Stimulated activated CD4-positive, alpha-beta T cell treated with anti-CD3 and anti-CD28 coated beads, Interleukin-1b, Interleukin-23, amount 100 ng/mL, for 4 hours (primary cell): ENCODE data around the gene PLEKHA8.

Experiments used
- DNase-seq, 2 donors: peaks; one replicate each; pipeline ENCODE4 v3.0.0-alpha.2; 2020; ENCODE audit warnings: low read depth in 2 of 2

Gene PLEKHA8

DNA sequence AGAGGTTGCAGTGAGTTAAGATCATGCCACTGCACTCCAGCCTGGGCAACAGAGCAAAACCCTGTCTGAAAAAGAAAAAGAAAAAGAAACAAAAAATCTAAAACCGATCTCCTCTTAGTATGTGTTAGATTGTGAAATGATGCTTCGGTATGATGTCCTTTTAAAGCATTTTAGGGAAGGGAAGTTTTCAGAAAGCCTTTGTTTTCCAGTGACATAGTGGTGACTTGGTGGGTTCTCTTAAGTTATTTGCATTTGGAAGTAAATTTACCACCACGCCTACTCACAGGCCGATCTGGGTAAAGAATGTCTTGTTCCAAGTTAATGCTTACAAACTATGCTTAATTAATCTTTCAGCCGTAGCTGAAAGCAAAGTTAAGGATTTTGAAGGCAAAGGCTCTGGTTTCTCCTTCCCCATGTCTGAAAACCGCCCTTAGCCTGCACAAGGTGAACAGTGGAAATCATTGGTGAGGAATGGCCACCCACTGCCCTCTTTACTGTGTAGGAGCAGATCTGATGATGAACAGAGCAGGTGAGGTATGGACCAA lies 117.3 kb downstream of the PLEKHA8 start:
- no peak for DNase-seq

DNA sequence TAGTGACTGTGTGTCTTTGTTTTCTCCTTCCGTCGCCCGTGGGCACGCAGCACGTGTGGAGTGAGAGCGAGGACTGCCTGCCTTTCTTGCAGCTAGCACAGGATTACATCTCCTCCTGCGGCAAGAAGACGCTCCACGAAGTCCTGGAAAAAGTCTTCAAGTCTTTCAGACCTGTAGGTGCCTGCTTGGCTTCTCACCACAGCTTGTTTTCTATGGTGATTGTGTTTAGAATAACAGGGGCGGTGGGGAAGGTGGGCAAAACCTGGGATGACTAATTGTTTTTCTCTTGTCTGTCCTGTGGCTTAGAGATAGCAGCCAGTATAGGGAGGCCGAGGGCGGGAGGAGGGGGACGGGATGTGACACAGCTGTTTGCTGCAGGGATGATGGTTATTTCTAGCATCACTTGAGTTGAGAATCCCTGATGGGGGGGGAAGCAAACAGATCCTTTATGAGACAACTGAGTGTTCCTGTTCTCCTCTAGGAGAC lies 118.0 kb downstream of the PLEKHA8 start:
- DNase-seq, result no peak

DNA sequence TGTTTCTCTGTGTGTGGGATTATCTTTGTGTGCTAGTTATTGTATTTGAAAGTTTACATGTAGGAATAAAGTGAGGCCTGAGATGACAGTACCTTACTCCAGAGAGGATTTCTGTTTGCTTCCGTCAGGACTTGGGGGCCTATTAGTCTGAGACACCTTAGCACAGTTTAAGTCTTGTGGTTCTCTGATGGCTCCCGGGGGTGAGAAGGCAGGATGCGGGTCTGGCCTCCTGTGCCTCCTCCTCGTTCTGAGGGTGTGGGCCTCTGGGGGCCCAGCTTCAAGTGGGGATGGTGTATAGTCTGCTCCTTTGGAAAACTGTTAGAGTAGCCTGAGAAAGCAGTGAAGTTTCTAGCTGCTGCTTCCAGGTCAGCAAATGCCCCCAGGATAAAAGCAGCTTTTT lies 119.0 kb downstream of the PLEKHA8 start:
- DNase-seq, result no peak

DNA sequence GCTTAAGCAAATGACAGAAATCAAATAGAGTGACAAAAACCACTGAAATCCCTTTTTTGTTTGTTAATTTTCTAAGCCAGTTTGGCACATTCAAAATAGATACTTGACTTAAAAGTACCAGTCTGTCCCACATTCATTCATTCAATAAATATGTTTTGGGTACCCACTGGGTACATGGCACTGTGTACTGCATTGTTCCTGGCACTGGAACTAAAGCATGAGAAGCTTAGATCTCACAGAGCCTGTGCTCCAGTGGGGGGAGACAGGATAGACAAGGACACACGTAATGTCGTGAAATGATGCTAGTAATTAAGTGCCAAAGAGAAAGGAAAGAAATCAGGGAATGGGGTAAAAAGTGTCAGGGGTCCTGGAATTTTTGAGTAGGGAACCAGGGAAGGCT lies 119.6 kb downstream of the PLEKHA8 start:
- no peak for DNase-seq

DNA sequence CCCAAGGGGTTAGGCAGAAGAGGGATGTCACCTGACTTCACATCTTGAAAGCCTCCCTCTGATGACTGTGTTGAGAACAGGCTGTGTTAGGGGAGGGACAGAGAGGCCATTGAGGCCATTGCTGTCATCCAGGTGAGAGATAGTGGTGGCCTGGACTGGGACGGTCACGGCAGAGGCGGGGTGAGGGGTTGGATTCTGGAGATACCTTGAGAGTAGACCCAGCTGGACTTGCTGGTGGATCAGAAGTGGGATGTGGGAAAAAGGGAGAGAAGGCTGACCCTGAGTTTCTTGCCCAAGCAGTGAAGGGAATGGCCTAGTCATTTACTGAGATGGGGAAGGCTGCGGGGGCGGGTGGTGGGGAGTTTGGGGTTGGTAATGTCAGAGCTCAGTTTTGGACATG lies 120.2 kb downstream of the PLEKHA8 start:
- DNase-seq, result no peak

DNA sequence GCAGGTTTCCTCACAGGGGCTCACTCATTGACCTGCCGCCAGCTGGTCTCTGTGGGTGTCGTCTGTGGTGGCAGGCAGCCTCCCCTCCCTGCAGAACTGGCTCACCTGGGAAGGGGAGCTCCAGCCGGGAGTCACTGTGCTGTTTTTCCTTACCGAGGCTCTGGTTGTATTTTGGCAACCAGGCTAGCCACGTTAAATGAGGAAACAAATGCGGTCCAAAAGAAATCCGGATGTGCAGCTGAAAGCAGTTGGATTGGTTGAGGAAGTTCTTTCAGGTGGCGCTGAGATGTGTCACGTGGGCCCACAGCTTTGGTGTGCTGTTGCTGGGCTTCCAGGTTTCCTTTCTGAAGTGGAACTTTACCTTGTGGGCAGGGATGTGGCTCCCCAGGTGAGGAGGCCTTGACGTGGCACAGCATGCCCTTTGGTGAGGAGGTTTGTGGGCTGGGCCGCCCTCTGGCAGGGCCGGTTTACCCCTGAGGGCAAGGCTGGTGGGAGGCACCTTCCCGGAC lies 120.8 kb downstream of the PLEKHA8 start:
- DNase-seq, result no peak

DNA sequence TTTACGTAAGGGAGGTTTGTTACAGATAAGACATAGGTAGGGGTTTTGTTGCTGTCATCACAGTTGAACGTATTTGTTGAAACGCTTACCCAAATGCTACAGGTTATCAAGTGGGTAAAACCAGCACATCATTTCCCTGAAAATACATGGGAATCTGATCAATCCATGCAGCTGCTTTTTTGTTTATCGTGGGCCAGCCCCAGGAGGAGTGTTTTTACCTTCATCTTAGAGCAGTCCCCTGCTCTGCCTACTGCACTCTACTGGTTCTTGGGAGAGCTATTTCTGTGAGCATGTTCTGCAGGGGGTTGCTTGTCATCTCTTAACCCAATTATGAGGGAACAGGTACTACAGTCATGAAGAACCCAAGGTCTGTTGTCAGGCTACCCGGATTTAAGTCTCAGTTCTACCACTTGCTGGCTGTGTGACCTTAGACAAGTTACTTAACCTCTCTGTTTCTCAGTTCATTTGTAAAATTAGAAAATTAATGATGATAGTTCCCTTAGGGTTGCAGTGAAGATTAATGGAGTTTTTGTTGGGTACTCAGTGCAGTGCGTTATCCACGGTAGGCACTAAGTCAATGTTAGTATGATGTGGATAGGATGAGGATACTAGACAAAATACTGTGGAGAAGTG lies 121.5 kb downstream of the PLEKHA8 start:
- no peak for DNase-seq

DNA sequence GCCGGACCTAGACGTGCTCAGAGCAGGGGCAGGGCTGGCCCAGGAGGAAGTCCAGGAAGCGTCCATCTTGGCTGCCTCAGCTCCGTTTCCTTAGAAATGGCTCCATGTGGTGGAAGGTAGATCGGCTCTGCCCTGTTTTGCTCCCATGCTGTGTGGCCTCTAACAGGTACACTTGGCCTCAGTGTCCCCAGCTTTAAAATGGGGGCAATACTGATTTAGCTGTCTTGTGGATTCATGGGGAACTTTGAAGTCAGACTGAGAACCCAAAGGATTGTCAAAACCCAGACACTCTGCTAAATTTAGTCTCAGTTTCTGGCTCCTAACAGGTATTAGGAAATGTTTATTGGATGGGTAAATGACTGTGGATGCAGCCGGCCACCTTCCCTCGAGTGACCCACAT lies 122.5 kb downstream of the PLEKHA8 start:
- no peak for DNase-seq

DNA sequence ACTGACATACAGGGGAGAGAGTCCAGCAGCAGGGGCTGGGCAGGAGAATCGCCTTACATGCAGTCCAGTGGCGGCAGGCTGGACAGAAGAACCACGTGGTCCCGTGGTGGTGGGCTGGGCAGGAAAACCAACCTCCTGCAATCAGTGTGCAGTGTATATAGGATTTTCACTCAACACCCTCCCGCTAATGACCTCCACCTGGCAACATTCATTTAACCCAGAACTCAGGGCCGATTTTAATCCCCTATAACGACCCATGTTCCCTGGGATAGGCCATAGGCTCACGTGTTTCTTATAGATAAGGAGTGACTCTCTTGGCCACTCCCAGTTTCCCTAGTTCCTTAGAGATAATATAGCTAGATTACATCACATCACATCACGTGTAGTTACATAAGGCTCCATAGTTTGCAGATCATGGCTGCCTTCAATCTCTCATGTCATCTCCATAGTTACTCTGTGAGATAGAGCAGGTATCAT lies 125.9 kb downstream of the PLEKHA8 start:
- DNase-seq, result no peak

DNA sequence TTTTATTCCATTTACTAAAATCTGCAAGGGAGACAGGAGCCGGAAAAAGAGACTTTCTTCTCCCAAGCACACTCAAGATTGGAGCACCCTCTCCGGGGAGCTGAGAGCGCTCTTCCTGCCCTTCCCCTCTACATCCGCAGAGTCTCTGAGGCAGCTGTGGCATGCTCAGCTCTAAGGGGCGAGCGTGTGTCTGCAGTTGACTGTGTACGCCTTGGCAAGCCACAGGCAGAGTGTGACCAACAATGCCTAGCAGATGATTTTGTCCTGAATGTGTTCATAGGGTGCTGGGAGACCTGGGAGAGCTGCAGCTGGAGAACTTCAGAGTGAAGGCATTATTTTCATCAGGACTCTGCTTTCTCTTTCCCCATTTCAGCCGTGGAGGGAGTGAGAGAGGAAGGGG lies 127.3 kb downstream of the PLEKHA8 start:
- no peak for DNase-seq

DNA sequence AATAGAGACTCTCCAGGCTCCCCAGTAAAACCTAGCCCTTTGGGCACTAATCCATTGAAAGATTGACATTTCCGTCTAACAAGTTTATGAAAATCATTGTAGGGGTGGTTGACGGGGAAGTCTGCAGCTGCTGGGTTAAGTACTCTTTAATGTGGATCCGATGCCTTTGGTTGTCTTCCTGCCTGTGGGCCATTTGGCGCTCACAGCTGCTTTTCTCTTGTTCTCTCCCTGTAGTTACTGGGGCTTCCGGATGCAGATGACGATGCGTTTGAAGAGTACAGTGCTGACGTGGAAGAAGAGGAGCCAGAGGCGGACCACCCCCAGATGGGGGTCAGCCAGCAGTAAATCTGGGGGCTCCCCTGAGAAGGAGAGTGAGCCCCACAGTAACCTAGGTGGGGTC lies 129.0 kb downstream of the PLEKHA8 start:
- DNase-seq, result no peak

DNA sequence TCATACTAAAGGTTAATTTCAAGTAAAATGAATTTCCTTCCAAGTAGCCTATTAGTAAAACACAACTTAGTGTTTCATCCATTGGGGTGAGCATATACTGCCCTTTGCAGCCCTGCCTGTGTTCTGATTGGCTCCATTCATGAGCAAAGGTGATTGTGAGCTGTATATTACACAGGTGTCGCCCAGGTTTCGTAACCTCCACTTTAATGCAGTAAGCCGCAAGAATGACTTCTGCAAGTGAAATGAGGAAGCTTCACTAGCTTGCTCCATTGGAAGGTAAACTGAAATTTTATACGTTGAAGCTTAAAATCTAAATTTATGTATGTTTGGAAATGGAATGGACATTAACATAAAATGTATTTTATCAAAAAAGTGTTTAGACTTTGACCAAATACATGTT lies 131.0 kb downstream of the PLEKHA8 start:
- no peak for DNase-seq

DNA sequence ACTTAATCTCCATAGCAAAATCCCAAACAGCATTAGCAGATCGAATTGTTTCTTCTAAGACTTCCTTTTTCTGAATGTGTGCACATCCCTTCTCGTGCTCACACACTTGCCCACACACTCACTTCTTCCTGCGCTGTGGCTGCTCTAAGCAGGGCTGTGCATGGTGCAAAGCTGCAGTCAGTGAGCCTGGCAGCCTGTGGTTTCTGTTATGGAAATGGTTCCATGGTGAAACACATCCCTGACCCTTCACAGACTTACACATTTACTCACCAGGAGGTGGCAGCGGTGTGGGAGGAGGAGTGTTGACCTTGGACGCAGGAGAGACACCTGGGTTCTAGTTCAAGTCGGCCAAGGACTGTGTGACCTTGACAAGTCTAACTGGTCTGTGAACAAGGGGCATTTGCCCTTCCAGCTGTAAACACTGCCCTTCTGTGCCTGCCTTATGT lies 131.5 kb downstream of the PLEKHA8 start:
- DNase-seq, result no peak

DNA sequence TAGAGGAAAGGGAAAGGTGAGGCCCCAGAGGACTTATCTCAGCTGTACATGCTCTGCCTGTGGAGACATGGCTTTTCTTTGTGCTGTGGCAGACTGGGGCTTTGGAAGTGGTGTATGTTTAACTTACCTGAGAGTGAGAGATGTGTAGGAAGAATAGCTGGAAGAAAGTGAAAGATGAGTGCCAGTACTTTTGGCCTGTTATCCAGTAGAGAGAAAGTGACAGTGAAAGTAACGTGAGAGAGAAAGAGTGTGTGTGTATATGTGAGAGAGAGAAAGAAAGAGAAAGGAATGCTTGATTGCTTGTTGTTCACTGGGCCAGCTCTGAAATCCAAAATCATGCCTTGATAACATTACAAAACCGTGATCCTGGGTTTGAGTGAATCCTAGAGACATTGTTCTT lies 132.1 kb downstream of the PLEKHA8 start:
- DNase-seq, result no peak

DNA sequence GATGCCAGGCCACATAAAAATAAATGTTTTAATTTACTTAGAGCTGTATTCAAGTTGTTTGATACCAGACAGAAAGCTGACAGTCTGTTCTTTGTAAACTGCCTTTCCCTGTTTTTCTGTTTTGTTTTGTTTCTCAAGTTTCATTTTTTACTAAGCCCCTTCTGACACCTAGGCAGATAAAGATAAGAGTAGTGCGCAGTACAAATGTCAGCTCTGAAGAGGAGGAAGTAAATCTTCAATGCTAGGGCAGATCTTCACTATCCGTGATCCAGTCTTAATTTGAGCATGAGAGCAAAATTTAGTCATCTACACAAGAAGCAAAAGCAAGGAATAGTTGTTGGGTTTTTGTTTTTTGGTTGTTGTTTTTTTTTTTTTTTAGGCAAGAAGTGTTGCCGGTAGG lies 133.9 kb downstream of the PLEKHA8 start:
- no peak for DNase-seq

DNA sequence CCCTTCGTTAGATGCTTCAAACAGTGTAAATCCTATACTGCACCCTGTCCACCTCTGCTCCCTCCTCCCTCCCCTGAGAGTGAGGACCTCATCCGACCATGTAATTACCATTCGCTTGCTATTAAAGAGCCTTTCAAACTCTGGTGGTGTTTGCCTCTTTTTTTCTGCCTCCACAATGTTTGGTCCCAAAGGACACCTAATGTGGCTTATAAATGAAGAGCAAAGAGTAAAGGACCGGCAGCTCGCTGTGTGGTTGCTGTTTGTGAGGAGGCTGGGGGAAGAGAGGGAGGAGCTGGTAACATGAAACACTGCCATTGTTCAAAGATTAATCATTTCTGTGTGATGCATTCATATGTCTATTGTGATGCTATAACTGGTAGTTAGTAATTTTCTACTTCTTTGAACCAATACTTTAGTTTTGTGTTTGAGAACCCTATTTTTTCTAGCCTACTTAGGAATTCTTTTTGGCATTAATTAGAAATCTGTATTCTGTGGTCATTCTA lies 134.5 kb downstream of the PLEKHA8 start:
- no peak for DNase-seq

DNA sequence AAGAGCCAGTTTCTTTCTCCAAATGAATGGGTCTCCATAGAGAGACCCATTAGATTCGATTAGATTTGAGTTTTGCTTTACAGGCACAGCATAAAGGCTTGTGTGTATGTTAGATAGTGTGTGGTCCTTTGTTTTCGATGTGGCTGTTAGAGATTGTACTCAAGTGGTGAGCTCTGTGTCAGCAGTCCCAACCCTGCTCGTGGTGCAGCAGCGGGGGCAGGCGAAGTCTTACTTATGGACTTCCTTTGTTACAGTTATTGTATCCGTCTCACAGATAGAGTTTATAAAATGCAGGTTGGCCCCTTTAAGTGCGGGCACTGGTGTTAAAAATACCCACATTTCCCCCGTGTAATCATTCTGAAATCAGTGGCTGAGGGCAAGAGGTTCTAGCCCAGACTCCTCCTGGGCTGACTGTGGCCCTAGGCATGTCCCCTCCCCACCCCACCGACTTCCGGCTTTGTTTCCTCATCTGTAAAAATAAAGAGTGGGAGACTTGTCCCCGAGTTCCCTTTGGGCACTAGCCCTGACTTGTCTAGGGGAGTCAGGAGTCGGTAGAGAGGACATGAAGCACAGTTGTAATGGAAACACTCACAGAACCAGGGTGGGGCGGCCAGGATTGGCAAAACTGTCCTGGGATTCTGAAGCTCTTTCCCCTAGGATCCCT lies 135.2 kb downstream of the PLEKHA8 start:
- DNase-seq, result no peak

DNA sequence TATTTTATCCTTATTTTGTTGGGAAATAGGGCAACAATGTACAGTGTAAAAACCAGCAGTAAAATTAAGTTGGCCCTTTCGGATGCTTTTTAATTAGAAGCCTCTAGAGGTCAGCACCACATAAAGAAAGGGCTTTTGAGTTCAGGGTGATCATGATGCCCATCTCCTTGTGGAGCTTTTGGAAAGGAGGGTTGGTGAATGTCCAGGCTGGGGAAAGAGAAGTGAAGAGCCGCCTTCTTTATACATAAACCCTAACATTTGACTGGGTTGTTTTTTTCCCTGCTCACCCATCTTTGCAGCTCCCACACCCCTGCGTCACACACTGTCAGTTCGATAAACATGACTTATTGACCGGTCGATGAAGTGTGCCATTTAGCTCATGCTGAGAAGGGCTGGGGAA lies 136.4 kb downstream of the PLEKHA8 start:
- no peak for DNase-seq

DNA sequence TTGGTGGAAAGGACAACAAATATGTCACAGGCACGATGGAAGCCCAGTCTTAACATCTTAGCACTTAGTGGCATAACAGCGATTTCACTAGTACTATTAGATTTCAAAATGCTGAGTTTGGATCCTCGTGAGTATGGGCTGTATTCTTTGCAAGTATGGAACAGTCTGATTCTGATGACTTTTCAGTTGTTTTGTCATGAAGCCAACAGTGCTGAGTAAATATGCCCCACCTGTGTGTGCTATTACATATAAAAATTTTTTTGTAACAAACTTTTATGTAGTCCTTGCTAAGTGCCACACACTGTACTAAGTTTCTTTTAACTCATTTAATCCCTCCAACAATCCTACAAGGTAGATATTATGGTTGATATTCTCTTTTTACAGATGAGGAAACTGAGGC lies 137.4 kb downstream of the PLEKHA8 start:
- no peak for DNase-seq

DNA sequence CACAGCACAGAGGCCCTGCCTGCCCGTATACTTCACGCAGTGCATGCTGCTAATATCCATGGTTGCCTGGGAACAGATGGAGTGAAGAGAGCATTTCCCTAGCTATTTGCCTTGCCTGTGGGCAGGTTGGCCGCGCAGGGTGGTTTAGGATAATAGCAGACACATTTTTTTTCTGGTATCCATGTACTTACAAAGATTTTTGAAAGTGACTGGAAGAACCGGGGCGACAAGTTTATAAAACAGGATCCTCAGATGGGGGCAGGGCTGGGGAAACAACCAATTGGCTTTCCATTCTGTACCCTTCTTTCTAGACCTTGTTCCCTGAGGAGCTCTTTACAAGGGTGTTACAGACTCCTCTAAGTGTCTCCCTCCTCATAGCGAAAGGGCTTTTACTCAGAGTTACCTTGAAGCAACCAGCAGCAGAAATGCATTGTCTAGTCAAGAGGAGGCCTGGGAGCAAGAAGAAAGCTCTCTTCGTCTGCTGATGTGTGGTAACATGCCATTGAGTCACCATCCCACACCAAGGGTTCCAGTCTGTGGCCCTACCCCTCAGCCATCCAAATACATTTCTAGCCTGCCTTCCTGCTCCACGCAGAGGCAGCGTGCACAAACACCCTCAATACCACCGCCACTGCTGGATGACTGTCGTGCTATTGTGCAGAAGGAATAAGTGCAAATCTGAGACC lies 138.1 kb downstream of the PLEKHA8 start:
- DNase-seq, result no peak

DNA sequence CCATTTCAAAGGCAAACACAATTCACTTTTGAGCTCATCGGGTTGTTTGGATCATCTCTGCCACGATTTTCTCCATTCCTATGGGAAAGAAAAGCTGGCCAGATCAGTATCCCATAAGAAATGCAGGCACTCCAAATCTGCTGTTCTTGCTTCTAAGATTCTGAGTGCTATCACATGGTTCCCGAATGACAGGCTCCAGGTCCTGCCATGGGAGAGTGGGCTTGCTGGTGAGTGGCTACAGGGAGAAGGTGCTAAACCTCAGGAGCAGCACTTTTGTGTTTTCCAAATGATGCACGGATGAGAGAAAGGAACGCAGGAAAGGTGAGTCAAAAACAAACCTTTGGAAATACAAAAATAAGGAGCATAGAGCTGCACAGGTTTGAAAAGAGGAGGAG lies 138.6 kb downstream of the PLEKHA8 start:
- no peak for DNase-seq

DNA sequence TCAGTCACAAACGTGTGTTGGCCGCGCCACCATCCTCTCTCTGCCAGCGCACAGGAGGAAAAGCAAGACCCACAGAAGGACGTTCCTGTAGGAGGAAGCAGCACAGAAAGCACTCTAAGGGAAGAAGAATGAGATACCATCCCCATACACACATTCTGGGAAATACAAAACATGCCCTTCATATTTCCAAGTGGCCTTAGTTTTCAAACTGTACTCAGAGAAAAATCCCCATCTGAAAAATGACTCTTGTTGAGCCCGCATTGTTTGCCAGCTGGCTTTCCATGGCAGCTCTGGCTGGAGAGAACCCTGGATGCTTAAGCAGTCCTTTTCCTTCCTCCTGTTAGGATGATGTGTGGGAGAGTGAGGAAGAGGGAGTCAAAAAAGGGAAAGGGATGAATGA lies 139.7 kb downstream of the PLEKHA8 start:
- DNase-seq, result no peak
